ENCODE results near the gene TAS1R1.

DNA sequence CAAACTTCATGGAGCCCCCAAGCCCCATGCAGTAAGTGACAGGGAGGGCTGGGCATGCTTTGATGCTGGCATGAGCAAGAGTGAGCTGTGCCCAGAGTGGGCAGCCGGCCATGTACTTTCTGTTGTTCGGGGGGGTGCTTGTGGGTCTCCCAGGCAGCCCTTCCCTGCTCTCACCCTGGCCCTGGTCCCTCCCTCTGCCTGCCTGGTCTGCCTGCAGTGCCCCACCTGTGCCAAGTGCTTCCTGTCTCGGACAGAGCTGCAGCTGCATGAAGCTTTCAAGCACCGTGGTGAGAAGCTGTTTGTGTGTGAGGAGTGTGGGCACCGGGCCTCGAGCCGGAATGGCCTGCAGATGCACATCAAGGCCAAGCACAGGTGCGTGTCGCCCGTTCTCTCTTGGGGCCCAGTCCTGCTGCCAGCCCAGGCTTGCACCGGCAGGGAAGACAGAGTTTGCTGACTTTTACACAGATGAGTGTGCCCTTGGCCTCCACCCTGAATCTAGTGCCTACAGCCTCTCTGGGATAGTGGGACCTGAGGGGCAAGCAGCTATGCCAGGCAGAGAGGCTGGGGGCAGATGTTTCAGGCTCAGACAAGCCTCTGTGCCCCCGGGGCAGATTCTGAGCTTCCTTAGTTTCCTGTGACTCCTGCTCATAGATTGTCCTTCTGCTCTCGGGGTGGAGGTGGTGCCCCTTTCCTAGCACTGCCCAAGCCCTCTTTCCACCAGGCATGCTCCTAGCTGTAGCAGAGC is 32.3 kb downstream of the TAS1R1 start:
- TF ChIP-seq, protein P1, sequence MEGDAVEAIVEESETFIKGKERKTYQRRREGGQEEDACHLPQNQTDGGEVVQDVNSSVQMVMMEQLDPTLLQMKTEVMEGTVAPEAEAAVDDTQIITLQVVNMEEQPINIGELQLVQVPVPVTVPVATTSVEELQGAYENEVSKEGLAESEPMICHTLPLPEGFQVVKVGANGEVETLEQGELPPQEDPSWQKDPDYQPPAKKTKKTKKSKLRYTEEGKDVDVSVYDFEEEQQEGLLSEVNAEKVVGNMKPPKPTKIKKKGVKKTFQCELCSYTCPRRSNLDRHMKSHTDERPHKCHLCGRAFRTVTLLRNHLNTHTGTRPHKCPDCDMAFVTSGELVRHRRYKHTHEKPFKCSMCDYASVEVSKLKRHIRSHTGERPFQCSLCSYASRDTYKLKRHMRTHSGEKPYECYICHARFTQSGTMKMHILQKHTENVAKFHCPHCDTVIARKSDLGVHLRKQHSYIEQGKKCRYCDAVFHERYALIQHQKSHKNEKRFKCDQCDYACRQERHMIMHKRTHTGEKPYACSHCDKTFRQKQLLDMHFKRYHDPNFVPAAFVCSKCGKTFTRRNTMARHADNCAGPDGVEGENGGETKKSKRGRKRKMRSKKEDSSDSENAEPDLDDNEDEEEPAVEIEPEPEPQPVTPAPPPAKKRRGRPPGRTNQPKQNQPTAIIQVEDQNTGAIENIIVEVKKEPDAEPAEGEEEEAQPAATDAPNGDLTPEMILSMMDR (IDR thresholded peaks at IDR 0.05): no peak
- no peak for TF ChIP-seq POLR2A (IDR thresholded peaks at IDR 0.05)
